ENCODE data around the gene TAS2R43.
"Not testable (repeated sequence)": the region's sequence is repeated elsewhere in the genome, so short reads cannot be mapped to it uniquely, and the experiment has no call there.

TAS2R43 gene

GRCh38 chr12:11059784-11060183 lies 32.3 kb downstream of the TAS2R43 start:
- DNase-seq (ENCODE audit: low read depth) = peak; percentile 46

GRCh38 chr12:11059041-11059440 lies 33.1 kb downstream of the TAS2R43 start:
- no peak for DNase-seq (ENCODE audit: low read depth)

- no peak for DNase-seq (ENCODE audit: low read depth)
These were observed 36.8 kb downstream of the TAS2R43 start for GRCh38 chr12:11055306-11055705.

GRCh38 chr12:11049806-11050531 lies 42.1 kb downstream of the TAS2R43 start:
- DNase-seq (ENCODE audit: low read depth) = not testable (repeated sequence)

GRCh38 chr12:11041366-11041765 lies 50.7 kb downstream of the TAS2R43 start:
- not testable (repeated sequence) for DNase-seq (ENCODE audit: low read depth)
